AG20443 (cell line): Measurements from ENCODE around the gene CHN1.

ENCODE experiments used
- DNase-seq: peaks from one replicate; pipeline ENCODE4 v3.0.0; 2012; ENCODE audit warnings: low spot score, mixed read lengths

Gene CHN1

DNA sequence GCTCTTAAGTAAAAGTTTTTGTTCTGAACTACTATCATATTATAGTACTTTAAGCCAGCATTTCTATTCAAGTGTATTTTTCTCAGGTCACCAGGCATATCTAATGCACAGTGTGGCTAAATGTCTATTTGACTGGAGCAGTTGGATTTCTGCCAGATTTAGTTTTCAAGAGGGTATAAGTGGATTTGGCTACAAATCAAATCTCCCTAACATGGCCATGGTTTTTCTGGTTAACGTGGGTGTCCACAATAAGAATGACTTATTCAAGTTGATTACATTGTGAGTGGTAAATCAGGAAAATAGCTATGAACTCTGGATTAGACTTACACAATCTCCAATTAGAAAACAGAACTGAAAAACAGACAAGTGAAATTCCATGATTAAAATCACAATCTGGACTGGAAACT, 5.7 kb upstream of the CHN1 start:
- no peak for DNase-seq

DNA sequence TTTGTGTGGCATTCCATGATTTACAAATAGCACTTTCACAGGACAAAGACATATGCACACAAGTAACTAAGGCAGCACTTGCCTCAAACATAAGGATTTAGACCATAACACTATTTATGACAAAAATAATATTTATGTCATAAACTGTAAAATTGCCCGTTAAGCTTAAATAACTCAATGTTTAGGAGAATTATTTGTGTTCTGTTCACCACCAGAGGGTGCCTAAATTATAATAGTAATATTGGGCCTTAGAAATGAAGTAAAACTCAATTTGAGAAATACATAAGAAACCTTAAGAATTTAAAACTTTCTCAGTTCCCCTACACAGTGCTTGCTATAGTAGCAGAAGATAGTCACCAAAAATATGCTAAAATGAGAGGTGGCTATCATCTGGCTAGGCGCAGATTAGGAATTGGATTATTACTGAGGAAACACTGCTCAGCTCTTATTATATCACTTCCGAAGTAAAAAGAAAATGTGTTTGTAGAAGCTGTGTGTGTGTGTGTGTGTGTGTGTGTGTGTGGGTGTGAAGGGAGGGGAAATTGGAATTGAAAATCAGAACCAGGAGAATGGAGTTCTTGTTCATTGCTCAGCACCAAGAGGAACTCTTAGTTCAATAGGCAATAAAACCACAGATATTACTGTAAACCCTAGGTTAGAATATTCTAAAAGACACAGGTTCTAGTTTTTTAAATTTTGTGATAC, 4.9 kb upstream of the CHN1 start:
- DNase-seq, result no peak

- DNase-seq, result no peak
These were observed 3.8 kb upstream of the CHN1 start for GRCh38 chr2:175008801-175009495.

DNA sequence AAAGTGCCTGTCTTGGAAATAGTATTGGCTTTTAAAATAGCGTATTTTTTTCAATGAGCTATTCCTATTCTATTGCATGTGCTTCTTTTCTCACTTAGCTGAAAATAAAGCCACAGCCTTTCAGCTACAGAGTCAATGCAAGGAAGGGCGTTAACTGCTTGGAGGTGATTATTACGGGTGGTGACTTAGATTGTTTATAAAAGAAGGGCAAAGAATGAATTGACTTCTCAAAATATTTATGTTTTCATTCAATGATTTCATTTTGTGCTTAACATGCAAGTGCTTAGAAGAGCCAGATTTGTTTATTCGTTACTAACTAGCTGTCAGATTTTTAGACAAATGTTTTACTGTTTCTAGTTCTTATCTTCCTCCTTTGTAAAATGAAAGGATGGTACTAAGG, 2.8 kb upstream of the CHN1 start:
- no peak for DNase-seq

- DNase-seq, result no peak
These were observed 2.3 kb upstream of the CHN1 start for GRCh38 chr2:175007510-175007909.

- DNase-seq, result no peak
These were observed 1.1 kb upstream of the CHN1 start for GRCh38 chr2:175006281-175006680.

DNA sequence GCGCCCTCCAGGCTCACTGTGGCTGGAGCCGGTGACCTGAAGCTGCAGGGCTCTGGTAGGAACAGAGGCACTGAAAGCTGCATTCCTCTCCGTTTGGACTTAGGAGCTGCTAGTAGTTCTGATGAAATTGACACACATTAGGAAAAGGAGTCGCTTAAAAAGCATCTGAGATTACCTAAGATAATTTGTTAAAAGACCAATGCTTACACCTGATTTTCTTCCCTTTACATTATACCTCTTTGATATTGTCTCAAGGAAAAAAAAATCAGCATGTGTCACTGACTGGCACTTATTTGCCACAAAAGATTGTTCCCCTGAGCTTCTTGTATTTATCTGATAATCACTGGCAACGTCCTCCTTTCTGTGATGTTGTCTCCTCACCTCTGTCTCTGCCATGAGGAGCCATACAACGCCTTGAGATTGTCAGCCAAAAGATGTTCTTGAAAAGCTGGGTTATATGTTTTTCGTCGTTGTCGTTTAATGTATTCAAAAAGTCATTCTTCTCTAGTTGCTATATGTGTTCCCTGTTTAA, 618 bp upstream of the CHN1 start:
- DNase-seq, result peak; percentile 41

DNA sequence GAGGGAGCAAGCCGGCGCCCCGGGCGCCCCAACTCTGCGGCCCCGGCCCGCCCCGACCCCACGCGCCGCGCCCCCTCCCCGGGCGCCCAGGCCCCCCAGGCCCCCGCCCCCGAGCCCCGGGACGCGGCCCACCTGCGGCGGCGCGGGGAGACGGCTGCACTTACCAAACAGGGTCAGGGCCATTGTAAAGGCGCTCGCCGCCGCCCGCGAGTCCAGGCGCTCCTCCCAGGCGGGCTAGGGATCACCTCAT, 526 bp downstream of the CHN1 start:
- DNase-seq, result peak; percentile 37

- peak; percentile 52 for DNase-seq
These were observed 1.1 kb downstream of the CHN1 start for GRCh38 chr2:175003875-175004729.

DNA sequence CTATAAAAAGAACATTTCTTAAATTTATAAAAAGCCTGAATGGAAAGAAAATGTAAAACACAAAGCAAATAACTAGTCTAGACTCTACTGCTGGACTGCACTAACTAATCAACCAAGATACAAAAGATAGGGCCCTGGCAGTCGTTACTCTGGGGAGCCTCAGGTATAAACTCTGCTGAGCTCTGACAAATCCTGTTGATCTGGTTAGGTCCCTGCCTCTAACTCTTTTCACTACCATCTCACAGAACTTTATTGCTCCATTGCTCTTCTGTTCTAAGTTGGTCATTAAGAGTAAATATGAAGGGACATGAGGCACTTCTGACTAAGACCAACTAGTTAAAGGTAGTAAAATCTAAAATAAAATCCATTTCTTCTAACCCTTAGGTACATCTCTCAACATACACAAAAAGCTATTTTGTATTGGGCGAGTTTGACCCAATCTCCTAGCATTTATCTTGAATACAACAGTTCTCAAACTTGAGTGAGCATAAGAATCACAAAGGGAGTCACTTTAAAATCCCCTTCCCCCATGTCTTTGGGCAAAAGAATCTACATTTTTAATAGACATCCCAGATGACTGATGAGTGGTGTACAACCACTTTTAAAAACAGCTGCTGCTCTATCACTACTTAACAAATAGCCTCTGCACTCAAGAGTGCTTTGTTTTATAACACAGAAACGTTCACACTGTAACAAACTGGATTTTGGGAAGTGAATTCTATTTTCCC, 2.5 kb downstream of the CHN1 start:
- no peak for DNase-seq

DNA sequence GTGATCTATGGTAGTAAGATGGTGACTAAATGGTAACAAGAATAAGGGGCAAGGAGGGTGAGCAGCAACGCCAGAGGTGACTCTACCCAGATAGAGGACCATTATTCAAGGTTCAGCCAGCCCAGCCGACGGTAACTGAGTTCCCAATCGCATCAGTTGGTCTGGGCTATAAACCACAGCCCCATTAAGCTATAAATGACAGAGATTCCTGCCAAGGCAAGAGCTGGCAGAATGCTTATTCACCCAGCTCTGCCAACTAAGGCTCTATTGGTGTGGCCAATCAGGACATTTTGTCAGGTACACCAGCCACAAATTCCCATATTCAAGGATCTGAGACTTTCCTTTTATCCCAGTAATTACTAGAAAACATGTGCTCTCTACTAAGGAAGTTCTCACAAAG, 3.6 kb downstream of the CHN1 start:
- DNase-seq, result no peak

GRCh38 chr2:174997110-174997509, 8.1 kb downstream of the CHN1 start:
- DNase-seq, result no peak

DNA sequence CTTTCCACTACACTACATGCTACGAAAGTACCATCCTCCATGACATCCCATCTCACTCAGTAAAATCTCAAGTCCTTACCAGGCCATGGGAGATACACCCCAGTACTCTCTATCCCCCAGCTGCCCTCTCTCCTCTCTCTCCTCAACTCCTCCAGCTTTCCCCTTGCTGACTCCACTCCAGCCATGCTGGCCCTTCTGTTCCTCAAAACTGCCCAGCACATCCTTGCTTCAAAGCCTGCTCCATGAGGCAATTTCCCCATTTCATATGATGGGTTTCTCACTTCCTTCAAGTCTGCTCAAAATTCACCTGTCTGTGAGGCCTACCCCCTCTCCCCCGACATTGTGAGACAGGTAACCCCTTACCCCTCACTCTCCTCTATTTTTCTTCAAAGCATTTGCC, 8.6 kb downstream of the CHN1 start:
- DNase-seq, result no peak

- DNase-seq, result no peak
These were observed 10.8 kb downstream of the CHN1 start for GRCh38 chr2:174994381-174994780.

- no peak for DNase-seq
These were observed 12.3 kb downstream of the CHN1 start for GRCh38 chr2:174992886-174993285.

GRCh38 chr2:174985614-174986013, 19.6 kb downstream of the CHN1 start:
- peak; percentile 16 for DNase-seq

- DNase-seq, result no peak
These were observed 20.6 kb downstream of the CHN1 start for GRCh38 chr2:174984561-174984960.

DNA sequence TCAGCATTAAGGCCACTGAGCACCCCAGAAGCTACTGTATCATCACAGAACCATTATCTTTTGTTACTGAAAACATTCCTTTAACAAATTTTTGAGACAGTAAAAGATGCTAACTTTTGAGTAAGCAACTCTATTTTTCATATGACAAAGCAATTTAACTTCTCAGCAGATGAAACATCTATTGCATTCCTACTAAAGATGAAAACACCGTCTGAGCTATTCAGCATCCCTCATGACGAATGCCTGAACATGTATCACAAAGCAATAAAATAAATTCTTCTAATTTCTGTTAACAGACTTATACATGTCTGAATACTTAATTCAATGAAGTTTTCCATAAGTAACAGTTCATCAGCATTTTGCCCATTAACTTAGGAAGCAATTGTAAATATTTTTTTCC, 23.9 kb downstream of the CHN1 start:
- DNase-seq, result peak; percentile 21

GRCh38 chr2:174979996-174980395, 25.2 kb downstream of the CHN1 start:
- no peak for DNase-seq

DNA sequence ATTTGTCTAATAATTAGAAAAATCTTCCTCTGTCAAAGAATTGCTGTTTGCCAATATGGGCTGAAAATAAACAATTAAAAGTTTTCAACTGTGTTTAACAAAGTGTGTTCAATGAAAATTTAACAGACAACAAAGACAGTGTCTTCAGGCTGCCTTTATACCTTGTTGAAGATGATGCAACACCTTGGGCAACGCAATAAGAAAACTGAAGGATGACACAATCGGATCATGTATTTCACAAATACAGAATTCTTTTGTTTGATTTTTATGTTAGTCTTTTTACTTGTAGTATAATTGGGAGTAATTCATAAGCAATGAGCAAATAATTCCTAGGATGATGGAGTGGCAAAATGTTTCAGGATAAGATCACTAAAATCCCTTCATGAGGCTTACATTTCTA, 27.8 kb downstream of the CHN1 start:
- DNase-seq, result no peak

GRCh38 chr2:174974131-174974530, 31.1 kb downstream of the CHN1 start:
- DNase-seq, result no peak

DNA sequence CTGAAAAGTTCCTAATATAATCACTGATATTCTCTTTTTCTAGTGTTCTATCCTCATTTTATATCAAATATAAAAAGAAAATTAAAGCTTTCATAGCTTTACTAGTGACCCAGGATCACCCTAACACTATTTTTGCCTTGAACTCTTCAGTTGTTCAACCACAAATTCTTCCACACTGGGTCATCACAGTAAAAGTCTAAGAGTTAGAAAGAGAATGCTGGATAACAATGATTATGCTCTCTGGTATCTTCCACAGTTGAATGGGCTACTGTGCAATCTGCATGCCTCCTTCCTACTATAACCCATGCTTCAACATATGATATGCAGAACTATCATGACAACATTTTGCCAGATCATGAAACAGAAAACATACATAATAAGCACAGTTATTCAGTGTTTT, 32.3 kb downstream of the CHN1 start:
- peak; percentile 52 for DNase-seq
